PFSK-1 (cell line): ENCODE results near the gene RASL11A.

ENCODE experiments used
- FOXP2 ChIP-seq: optimal IDR thresholded peaks from 2 replicates; pipeline ENCODE3; 2011; ENCODE audit warnings: borderline replicate concordance, control low read depth, inconsistent platforms; ENCODE audit not compliant: insufficient read depth; ENCODE audit errors: extremely low read length, extremely low read depth
- POLR2AphosphoS5 ChIP-seq: IDR thresholded peaks from 2 replicates; pipeline ENCODE4 v1.6.1; 2012; ENCODE audit warnings: low read depth, mild to moderate bottlenecking, control low read depth, low read length, moderate library complexity
- SIN3A ChIP-seq: IDR thresholded peaks from 2 replicates; pipeline ENCODE4 v1.6.1; 2012; ENCODE audit warnings: mild to moderate bottlenecking, low read length, moderate library complexity, borderline replicate concordance; ENCODE audit not compliant: insufficient read depth
- TAF1 ChIP-seq: IDR thresholded peaks from 2 replicates; pipeline ENCODE4 v1.6.1; 2012; ENCODE audit warnings: low read length, control low read depth, borderline replicate concordance; ENCODE audit not compliant: insufficient read depth
- TF ChIP-seq, protein P1 (sequence below), 2 experiments: IDR thresholded peaks; 2 replicates each; pipeline versions ENCODE4 v1.6.1 to v1.8.0; 2011 to 2012; ENCODE audit warnings: low read depth in 2 of 2, low read length in 2 of 2, control low read depth in 1 of 2, inconsistent platforms in 1 of 2, mild to moderate bottlenecking in 1 of 2, moderate library complexity in 1 of 2; ENCODE audit not compliant: insufficient read depth in 1 of 2

- TF ChIP-seq, protein P1, sequence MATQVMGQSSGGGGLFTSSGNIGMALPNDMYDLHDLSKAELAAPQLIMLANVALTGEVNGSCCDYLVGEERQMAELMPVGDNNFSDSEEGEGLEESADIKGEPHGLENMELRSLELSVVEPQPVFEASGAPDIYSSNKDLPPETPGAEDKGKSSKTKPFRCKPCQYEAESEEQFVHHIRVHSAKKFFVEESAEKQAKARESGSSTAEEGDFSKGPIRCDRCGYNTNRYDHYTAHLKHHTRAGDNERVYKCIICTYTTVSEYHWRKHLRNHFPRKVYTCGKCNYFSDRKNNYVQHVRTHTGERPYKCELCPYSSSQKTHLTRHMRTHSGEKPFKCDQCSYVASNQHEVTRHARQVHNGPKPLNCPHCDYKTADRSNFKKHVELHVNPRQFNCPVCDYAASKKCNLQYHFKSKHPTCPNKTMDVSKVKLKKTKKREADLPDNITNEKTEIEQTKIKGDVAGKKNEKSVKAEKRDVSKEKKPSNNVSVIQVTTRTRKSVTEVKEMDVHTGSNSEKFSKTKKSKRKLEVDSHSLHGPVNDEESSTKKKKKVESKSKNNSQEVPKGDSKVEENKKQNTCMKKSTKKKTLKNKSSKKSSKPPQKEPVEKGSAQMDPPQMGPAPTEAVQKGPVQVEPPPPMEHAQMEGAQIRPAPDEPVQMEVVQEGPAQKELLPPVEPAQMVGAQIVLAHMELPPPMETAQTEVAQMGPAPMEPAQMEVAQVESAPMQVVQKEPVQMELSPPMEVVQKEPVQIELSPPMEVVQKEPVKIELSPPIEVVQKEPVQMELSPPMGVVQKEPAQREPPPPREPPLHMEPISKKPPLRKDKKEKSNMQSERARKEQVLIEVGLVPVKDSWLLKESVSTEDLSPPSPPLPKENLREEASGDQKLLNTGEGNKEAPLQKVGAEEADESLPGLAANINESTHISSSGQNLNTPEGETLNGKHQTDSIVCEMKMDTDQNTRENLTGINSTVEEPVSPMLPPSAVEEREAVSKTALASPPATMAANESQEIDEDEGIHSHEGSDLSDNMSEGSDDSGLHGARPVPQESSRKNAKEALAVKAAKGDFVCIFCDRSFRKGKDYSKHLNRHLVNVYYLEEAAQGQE (IDR thresholded peaks at IDR 0.05; ENCODE audit: insufficient read depth in 1 of 2, low read depth in 2 of 2, low read length in 2 of 2), result no peak
- TF ChIP-seq SIN3A (no peak), POLR2AphosphoS5 (no peak), FOXP2 (no peak), TAF1 (no peak)
Observed at GRCh38 chr13:27295660-27296059, 25.0 kb downstream of the RASL11A start.
